Activated CD8-positive, alpha-beta memory T cell treated with anti-CD3 and anti-CD28 coated beads, Interleukin-2, amount 50 U/mL, for 24 hours (primary cell): ENCODE results near the gene ZNF3.

ENCODE experiments used
- DNase-seq: peaks from one replicate; pipeline ENCODE4 v3.0.0-alpha.2; 2020; ENCODE audit errors: extremely low read depth

Gene ZNF3

DNA sequence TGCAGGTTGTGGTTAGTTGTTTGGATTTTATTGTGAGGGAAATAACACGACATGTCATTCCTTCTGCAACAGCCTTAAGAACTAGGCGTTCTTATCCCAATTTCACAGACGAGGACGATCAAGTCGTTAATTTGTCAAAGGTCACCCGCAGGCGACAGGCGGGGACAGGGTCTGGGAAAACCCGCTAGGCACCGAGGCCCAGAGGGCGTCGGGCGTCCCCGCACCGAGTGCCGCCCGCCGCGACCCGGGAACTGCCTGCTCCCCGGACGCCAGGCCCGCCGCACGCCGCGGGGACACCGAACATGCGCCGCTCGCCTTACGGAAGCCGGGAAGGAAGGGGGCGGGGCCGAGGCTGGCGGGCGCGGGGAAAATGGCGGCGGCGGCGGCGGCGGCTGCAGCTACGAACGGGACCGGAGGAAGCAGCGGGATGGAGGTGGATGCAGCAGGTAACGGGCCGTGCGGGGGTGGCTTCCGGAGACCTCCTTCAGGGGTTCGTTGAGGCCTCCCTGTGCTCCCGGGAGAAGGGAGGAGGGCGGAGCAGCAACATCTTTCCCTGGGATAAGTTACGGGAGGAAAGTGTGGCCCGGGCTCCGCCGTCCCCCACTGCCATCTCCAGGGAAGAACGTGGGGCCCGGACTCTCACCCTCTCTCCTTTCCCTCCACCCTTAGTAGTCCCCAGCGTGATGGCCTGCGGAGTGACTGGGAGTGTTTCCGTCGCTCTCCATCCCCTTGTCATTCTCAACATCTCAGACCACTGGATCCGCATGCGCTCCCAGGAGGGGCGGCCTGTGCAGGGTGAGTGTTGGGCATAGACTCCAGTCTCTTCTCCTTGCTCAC is 7.3 kb upstream of the ZNF3 start, which contains the start of gene COPS6:
COPS6 (plus strand) TSS at position 349 of the 837 bp plus-strand sequence; CDS start at position 371, 22 bp downstream.
- peak; percentile 59 for DNase-seq

DNA sequence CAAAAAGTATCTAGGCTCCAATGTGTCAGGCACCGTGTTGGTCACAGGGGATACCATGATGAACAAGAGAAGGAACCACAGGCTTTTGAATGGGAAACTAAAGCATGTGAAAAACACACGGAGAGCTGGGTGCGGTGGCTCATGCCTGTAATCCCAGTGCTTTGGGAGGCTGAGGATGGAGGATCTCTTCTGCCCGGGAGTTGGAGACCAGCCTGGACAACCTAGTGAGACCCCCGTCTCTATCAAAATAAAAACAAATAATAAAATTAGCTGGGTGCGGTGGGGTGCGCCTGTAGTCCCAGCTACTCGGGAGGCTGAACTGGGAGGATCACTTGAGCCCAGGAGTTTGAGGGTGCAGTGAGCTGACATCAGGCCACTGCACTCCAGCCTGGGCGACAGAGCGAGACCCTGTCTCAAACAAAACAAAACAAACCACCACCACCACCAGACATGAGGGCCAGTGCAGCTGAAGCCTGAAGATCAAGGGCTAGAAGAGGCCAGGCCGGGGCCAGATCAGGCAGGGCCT is 6.6 kb upstream of the ZNF3 start:
- DNase-seq, result no peak

DNA sequence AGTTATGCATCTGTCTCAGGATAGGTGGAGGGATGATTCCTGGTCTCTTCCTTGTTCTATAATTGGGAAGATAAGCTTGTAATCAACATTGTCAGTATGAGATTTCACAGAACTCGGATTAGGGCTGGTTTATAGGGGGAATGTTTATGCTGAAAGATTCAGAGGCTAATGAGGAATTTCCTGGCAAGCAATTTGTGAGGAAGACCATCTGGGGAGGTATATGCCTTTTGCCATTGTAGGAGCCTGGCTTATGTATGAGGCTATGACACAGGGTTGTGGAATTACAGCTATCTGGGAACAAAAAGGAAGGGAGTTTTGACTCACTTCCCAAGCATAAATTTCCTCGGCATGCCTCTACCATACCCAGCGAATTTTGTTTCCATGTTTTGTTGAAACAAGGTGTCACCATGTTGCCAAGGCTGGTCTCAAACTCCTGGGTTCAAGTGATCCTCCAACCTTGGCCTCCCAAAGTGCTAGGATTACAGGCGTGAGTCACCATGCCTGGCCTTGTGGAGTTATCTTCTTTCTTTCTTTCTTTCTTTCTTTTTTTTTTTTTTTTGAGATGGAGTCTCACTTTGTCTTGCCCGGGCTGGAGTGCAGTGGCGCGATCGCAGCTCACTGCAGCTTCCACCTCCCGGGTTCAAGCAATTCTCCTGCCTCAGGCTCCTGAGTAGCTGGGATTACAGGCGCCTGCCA is 5.7 kb upstream of the ZNF3 start:
- DNase-seq, result no peak

DNA sequence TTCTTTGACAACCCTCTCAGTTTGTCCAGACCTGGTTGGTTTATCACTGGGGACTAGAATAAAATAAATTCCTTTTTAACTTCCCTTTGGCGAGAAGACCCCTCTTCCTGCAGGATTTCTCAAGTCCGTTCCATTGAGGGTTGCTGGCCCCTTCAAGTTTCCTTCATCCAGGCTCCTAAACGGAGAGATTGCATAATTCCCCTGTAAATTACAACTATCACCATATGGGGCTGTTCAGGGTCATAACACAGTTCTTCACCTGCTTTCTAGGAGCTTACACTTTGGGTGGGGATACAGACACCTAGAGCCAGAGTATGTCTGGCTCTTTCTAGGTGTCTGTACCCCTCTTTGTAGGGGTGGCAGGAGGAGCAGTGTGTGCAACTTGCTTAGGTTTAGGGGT is 4.0 kb upstream of the ZNF3 start:
- DNase-seq, result no peak

DNA sequence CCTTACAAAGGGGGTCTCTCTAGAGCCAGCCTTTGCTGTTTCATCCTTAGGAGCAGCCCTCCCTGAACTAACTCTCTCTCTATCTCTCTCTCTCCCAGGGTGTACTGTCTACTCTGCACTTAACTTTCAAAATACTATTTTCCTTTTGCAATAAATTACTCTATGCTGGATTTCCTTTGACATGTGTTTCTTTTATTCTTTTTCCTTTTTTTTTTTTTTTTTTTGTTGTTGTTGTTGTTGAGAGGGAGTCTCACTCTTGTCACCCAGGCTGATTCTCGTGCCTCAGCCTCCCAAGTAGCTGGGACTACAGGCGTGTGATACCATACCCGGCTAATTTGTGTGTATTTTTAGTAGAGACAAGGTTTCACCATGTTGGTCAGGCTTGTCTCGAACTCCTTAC is 1.5 kb upstream of the ZNF3 start:
- no peak for DNase-seq

DNA sequence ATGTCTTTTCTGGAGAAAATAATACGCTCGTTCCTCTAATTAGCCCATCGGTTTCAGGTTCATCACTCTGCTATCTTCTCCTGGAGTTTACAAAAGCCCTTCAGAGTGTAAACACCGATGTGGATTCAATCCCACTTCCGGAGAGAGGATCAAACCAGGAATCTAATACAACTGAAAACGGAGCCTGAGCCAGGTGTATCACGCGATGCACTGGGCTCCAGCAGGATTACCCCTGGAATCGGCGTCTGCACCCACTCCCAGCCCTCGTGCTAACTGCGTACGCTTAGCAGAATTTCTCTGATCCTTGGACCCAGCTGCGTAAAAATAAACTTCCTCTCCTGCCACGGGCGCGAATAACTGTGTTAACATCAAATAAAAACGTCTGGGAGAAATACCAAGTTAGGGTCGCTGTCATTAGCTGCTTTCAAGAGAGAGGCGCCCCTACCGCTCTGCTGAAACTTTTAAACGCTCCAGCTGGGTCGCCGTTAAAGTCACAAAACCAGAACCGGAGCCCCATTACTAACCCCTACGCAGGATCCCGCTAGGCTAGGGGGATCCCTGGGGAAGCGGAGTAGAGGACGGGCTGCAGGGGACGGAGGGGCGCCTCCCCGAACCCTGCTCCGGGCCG is 502 bp downstream of the ZNF3 start:
- no peak for DNase-seq

DNA sequence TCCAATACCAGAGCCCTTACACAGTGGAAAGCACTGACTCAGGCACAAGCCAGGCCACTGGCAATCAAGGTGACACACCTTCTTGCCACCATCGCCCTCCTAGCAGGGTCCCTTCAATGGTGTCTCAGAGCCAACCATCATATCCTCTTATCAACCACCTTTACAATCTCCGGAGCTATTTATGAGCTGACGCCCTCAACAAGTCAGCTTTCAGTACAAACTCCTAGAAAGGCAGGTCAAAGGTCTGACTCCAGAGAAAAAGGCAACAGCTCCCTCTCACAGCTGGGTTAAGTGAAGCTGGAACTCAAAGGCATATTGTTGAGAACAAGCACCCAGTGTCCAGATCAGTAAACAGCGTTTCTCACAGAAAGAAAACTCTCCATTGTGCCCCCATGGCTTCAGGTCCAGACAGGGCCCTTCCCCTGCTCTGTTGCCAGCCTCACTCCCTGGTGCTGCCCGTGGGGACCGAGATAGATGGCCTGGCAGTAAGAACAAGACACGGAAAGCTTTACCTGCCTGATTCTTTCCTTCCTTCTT is 2.4 kb downstream of the ZNF3 start:
- DNase-seq, result no peak

DNA sequence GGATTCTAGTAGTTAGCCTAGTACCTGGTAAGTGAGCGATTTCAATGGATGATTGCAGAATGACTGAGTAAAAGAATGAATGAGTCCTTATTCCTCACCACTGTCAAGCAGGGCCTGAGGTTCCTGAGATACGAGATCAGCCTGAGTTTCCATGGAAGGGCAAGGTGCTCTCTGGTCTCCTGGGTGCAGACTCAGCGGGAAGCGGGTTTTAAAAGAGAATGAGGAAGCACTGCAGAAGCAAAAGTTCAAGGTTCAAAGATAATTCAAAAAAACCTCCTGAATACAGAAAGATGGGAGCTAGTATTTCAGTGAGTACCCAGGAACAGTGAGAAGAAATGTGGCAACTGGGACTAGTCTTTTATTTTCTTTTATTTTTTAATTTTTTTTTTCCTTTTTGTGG is 4.3 kb downstream of the ZNF3 start:
- DNase-seq, result no peak

DNA sequence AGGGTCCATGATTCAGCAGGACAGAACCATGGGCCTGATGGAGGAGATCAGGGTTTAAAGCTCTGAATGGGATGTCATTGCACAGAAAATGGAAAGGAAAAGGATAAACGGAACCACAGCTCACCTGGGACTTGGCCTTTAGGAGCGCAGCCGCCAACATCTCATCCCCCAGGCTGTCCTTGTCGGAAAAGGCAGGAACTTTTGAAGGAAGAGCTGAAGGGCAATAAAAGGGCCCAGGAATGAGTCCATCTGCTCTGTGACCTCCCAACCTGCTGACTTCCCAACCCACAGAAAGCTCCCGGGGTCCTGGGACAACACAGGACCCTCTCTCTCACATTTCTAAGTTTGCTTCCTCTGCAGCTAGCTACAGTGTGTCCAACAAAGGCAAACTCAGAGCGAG is 6.1 kb downstream of the ZNF3 start:
- DNase-seq, result no peak

DNA sequence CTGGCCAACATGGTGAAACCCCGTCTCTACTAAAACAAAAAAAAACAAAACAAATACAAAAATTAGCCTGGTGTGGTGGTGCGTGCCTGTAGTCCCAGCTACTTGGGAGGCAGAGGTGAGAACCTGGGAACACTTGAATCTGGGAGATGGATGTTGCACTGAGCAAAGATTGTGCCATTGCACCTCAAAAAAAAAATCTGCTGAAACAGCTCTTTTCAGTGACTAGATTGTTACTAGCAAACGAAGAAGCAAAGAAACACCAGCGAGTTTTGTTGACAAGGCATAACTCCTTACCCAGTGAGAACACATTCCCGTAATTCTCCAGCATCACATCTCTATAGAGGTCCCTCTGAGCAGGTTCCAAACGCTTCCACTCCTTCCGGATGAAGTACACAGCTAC is 6.7 kb downstream of the ZNF3 start:
- DNase-seq, result no peak

DNA sequence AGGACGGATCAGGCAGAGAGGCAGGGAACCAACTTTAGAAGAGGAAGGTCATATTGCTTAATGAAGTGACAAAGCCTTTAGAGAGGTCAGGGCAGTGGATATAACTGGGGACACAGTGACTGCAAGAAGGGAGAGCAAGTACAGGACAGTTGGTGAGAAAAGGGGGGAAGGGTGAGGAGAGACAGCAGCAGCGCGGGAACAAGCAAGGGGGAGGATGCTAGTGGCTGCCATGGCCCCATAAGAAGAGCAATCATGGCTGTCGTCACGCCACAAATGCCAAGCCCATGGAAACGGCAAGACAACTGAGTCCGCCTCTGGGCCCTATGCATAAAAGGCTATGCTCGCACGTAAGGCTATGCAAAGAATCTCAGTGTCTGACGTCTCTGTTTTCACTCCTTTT is 9.1 kb downstream of the ZNF3 start:
- no peak for DNase-seq

DNA sequence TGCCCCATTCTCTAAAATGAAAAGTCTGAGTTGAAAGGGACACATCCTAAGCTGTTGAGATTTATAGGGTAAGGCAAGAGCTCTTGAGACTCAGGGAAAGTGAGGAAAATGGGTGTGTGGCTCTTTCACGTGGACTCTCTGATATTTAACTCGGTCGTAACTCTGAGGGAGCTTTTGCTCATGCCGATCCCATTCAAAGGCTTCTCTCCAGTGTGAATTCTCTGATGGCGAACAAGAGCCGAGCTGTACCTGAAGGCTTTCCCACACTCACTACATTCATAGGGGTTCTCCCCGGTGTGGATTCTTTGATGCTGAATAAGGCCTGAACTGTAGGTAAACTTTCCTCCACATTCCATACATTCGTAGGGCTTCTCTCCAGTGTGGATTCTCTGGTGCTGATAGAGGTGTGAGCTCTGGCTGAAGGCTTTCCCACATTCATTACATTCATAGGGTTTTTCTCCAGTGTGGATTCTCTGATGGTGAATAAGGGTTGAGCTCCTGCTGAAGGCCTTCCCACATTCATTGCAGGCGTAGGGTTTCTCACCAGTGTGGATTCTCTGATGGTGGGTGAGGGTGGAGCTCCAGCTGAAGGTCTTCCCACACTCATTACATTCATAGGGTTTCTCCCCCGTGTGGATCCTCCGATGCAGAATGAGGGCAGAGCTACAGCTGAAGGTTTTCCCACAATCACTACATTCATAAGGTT is 10.4 kb downstream of the ZNF3 start:
- no peak for DNase-seq

DNA sequence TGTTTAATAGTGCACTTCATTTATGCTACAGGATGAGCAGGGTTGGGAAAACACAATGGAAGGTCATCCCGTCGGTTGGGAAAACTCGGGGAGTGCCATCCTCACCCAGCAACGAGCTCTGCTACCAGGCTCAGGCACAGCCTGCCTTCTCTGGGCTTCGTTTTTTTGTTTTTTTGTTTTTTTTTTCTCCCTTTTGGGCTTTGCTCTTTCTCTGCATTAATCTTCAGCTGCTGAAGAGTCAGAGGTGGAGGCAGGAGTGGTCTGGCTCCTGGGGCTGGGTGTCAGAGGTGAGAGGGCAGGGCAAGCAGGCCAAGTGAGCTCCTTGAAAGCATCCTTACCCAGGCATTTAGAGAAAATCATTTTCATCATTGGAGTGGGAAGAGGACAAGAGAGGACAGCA is 11.5 kb downstream of the ZNF3 start:
- DNase-seq, result no peak

DNA sequence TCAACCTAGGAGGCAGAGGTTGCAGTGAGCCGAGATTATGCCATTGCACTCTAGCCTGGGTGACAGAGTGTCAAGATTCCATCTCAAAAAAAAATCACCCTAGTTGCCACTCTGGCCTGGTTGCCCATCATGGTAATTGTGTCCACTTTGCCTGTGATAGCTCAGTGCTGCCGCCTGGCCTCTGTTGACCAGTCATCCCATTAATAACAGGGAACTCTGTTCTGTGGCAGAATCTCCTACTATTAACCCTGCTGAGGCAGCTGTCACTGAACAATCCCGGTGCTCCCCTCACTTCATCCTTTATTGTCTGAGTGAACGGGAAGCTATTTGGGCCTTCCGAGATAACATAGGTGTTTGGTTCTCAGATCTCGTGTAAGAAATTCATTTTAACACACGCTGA is 14.6 kb downstream of the ZNF3 start:
- DNase-seq, result no peak

DNA sequence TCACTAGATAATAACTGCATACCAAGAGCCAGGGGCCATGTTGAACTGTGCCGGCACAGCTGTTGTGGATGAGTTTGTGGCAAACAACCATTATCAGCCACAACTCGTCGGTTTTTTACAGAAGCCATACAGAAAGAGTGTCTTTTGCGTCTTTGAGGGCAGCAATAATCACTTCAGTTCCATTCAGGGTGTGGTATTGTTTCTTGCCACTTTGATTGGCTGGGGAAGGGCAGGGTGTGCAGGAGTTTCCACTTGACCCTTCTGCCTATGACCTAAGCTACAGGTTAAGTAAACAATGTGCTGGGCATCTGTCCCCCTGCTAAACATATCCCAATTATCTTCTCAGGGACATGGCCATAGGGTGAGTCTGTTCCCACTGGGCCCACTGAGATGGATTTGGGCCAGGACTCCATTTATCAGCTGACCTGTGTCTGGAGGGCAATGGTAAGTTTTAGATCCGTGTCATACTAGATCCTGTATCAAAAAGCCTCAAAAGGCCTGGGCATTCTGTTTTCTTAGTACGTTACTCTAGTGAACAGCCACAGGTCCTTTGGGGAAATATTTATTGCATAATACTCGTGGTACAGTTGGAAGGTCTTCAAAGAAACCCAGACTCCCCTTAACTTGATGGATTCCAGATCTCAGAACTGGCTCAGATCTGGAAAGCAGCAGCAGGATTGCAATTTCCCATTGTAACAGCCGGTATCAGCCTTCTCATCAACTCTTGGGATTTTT is 15.9 kb downstream of the ZNF3 start:
- DNase-seq, result no peak

DNA sequence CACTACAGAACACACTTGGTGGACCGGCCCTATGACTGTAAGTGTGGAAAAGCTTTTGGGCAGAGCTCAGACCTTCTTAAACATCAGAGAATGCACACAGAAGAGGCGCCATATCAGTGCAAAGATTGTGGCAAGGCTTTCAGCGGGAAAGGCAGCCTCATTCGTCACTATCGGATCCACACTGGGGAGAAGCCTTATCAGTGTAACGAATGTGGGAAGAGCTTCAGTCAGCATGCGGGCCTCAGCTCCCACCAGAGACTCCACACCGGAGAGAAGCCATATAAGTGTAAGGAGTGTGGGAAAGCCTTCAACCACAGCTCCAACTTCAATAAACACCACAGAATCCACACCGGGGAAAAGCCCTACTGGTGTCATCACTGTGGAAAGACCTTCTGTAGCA is 17.4 kb downstream of the ZNF3 start:
- no peak for DNase-seq

DNA sequence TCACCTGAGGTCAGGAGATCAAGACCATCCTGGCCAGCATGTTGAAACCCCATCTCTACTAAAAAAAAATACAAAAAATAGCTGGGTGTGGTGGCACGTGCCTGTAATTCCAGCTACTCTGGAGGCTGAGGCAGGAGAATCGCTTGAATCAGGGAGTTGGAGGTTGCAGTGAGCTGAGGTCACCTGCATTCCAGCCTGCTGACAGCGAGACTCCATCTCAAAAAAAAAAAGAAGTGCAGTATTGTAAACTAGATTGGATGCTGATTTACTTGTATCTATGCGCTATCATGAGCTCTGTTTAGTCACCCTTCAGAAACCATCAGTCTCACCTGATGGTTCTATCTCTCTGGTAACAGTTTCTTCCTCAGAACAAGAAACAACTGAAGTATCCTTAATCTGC is 18.1 kb downstream of the ZNF3 start:
- no peak for DNase-seq

DNA sequence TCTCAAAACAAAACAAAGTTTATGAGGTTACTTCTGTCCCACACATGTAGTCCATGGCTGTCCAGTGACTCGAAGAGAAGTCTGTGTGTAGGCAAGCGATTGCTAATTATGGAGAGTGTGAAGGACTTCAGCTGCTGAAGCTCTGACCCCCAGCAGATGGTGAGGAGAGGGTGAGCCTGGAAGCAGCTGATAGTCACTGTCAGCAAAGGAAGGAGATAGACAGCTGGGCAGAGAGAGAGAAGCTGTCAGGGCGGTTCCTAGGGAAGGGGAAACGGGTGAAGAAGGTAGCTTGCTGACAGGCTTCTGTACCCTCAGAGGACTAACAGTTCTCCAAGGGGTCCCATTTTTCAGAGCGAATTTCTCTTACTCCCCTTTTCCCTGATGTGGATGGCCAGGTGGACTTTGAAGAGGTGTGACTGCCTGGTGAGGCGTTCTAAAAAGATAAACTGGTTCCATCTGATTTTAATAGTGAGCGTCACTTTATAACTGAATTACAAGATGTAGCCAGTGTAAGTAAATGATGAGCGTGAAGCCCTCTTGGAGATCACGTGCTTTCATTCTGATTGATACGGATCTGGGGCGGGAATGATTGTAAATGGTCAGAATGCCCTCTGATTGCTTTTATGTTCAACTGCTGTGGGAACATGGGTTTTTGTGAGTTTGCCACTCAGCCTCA is 19.9 kb downstream of the ZNF3 start:
- no peak for DNase-seq

DNA sequence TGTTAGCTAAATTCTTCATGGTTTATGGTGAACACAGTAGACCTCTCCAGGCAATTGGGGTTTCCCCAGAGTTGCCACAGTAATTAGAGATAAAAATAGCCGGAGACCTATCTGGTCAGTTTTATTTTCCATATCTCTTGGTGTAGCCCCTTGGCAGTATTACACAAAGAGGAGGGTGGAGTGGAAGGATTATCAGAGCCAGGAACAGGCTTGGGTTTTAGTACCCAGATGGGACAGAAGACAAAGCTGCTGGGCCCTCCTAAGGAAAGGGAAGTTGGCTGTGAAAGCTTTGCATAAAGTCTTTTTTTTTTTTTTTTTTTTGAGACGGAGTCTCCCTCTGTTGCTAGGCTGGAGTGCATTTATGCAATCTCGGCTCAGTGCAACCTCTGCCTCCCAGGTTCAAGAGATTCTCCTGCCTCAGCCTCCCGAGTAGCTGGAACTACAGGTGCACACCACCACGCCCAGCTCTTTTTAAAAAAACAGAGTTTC is 22.2 kb downstream of the ZNF3 start:
- DNase-seq, result no peak

DNA sequence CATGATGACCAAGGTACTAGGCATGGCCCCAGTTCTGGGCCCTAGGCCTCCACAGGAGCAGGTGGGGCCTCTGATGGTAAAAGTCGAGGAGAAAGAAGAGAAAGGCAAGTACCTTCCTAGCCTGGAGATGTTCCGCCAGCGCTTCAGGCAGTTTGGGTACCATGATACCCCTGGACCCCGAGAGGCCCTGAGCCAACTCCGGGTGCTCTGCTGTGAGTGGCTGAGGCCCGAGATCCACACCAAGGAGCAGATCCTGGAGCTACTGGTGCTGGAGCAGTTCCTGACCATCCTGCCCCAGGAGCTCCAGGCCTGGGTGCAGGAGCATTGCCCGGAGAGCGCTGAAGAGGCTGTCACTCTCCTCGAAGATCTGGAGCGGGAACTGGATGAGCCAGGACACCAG is 24.5 kb downstream of the ZNF3 start:
- DNase-seq, result no peak
